Hepatocyte (in vitro differentiated cells): ENCODE results near the gene ARHGAP11A. TPM values are rescaled to one million over a fixed set of nuclear protein-coding genes. Genes with fewer than 3 reads are reported as not detected.
A peak's percentile ranks its signal among the peaks of the same experiment; 100 is the strongest.

Source experiments
- DNase-seq: peaks from one replicate; pipeline ENCODE4 v3.0.0-alpha.2; 2016; ENCODE audit warnings: low spot score
- H2AFZ ChIP-seq: fragments of 200-600 bp; sonication (generic); 2 replicates; pipeline ENCODE4 v1.6.0; 2016; ENCODE audit warnings: antibody characterized with exemption, mild to moderate bottlenecking
- H3K27ac ChIP-seq: fragments of 200-600 bp; sonication (generic); 2 replicates; pipeline ENCODE4 v1.5.1; 2016; ENCODE audit warnings: mild to moderate bottlenecking
- H3K27me3 ChIP-seq: fragments of 200-600 bp; sonication (generic); 2 replicates; pipeline ENCODE4 v1.6.1; 2016
- H3K36me3 ChIP-seq: fragments of 200-600 bp; sonication (generic); replicated peaks from 2 replicates; pipeline ENCODE4 v1.5.1; 2016; ENCODE audit warnings: low read depth; ENCODE audit not compliant: insufficient read depth
- H3K4me1 ChIP-seq: fragments of 200-600 bp; sonication (generic); 2 replicates; pipeline ENCODE4 v1.5.1; 2016; ENCODE audit warnings: mild to moderate bottlenecking, moderate library complexity; ENCODE audit not compliant: insufficient read depth
- H3K4me2 ChIP-seq: fragments of 200-600 bp; sonication (generic); 2 replicates; pipeline ENCODE4 v1.6.0; 2016
- H3K4me3 ChIP-seq: fragments of 200-600 bp; sonication (generic); 2 replicates; pipeline ENCODE4 v1.5.1; 2016; ENCODE audit warnings: mild to moderate bottlenecking
- H3K79me2 ChIP-seq: fragments of 200-600 bp; sonication (generic); 2 replicates; pipeline ENCODE4 v1.6.0; 2017; ENCODE audit warnings: mild to moderate bottlenecking
- H3K9me2 ChIP-seq: fragments of 200-600 bp; sonication (generic); replicated peaks from 2 replicates; pipeline ENCODE4 v1.6.0; 2017; ENCODE audit warnings: mild to moderate bottlenecking; ENCODE audit not compliant: insufficient read depth
- H3K9me3 ChIP-seq: fragments of 200-600 bp; sonication (generic); 2 replicates; pipeline ENCODE4 v1.5.1; 2016; ENCODE audit warnings: low read depth, mild to moderate bottlenecking
- H4K20me1 ChIP-seq: fragments of 200-600 bp; sonication (generic); 2 replicates; pipeline ENCODE4 v1.6.0; 2016; ENCODE audit warnings: mild to moderate bottlenecking; ENCODE audit not compliant: insufficient read depth, poor library complexity, severe bottlenecking
- EZH2 ChIP-seq: fragments of 200-600 bp; sonication (generic); IDR thresholded peaks from 2 replicates; pipeline ENCODE4 v1.6.1; 2016; ENCODE audit warnings: antibody characterized with exemption, mild to moderate bottlenecking, borderline replicate concordance
- EZH2phosphoT487 ChIP-seq: fragments of 200-600 bp; sonication (generic); IDR thresholded peaks from one replicate; pipeline ENCODE4 v1.6.1; 2018; ENCODE audit warnings: antibody characterized with exemption, mild to moderate bottlenecking, low read depth, moderate library complexity; ENCODE audit not compliant: unreplicated experiment, severe bottlenecking
- WGBS: methylation state at CpG from one replicate; pipeline ENCODE4 v1.1.6; 2016; ENCODE audit warnings: low lambda C conversion rate; ENCODE audit errors: missing lambda C conversion rate; 5-methylcytosine and 5-hydroxymethylcytosine counted together
- polyA plus RNA-seq: library from polyadenylated mRNA; unstranded; fragments of >200 nt; fragmentation: Nextera tagmentation; extraction: Ambion mirVana; gene quantifications from 2 replicates; pipeline ENCODE4 v1.2.1, GENCODE V29; 2016
- small RNA-seq: library from RNA; depleted of rRNA; stranded (forward); fragments of <200 nt; gene quantifications from one replicate; pipeline ENCODE3, GENCODE V24; 2014
- total RNA-seq: library from RNA; depleted of rRNA; stranded (reverse); fragments of >200 nt; gene quantifications from 2 replicates; pipeline ENCODE4 v1.2.3, GENCODE V29; 2014
- TF ChIP-seq, protein P1 (sequence below): fragments of 200-600 bp; sonication (generic); IDR thresholded peaks from 2 replicates; pipeline ENCODE4 v1.5.1; 2016; ENCODE audit warnings: antibody characterized with exemption, mild to moderate bottlenecking; ENCODE audit not compliant: poor library complexity

ARHGAP11A gene
- total and polyA plus RNA-seq, 2 experiments from 2014 or later: 3.4 to 4.9 TPM

DNA sequence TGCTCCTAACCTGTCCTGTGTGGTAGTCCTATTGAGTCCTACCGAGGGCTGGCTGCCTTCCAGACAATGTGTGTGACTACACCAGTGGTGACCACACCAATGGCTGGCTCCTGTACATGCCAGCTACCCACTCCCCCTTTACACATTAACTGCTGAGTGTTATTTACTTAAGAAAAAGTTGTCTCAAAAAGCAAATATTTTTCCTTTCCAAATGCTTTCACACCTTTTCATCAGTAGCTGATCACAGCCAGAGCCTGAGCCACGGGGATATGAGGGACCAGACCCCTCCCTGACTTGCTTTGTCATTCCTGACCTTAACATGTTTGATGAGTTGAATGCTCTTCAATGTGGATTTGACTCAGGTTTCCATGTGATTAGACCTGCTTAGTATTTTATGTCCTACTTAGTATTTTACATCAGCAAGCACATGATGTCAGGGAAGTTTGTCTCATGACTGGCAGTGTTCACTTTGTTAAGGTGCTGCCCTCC, 72.9 kb downstream of the ARHGAP11A start:
- H3K27me3 ChIP-seq: no peaks in the 10 kb centered on the region
- H3K79me2 ChIP-seq: no peaks in the 10 kb centered on the region
- no peak overlapping the region for H3K4me2 ChIP-seq
- 50% methylated on average over 2 of the region's 2 CpGs for whole genome bisulfite sequencing
- H3K27ac ChIP-seq: no peak overlapping the region
- H3K9me3 ChIP-seq: no peaks in the 10 kb centered on the region
- H3K4me1 ChIP-seq: peaks cover 11% of the 10 kb centered on the region
- no peak for TF ChIP-seq EZH2
- no peak for TF ChIP-seq EZH2phosphoT487
- TF ChIP-seq, protein P1, sequence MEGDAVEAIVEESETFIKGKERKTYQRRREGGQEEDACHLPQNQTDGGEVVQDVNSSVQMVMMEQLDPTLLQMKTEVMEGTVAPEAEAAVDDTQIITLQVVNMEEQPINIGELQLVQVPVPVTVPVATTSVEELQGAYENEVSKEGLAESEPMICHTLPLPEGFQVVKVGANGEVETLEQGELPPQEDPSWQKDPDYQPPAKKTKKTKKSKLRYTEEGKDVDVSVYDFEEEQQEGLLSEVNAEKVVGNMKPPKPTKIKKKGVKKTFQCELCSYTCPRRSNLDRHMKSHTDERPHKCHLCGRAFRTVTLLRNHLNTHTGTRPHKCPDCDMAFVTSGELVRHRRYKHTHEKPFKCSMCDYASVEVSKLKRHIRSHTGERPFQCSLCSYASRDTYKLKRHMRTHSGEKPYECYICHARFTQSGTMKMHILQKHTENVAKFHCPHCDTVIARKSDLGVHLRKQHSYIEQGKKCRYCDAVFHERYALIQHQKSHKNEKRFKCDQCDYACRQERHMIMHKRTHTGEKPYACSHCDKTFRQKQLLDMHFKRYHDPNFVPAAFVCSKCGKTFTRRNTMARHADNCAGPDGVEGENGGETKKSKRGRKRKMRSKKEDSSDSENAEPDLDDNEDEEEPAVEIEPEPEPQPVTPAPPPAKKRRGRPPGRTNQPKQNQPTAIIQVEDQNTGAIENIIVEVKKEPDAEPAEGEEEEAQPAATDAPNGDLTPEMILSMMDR: no peak
- no peaks in the 10 kb centered on the region for H4K20me1 ChIP-seq
- H3K9me2 ChIP-seq: no peaks in the 10 kb centered on the region
- H2AFZ ChIP-seq: no peak overlapping the region
- DNase-seq: peak; percentile 72
- no peaks in the 10 kb centered on the region for H3K36me3 ChIP-seq
- H3K4me3 ChIP-seq: no peak overlapping the region

Small RNAs within 50 kb of the gene (small RNA-seq; reads per million reads assigned to genes)
- gene RN7SL286P: not detected

Other genes starting within 250 kb of the ARHGAP11A start
- gene GOLGA8K, start 212.2 kb upstream of the ARHGAP11A start, total RNA-seq: not detected in 2 replicates
- 0.15 TPM in 1 of 2 replicates, not detected in the other for gene GOLGA8K, start 212.2 kb upstream of the ARHGAP11A start, polyA plus RNA-seq
- gene GOLGA8O, start 159.9 kb upstream of the ARHGAP11A start, total RNA-seq: 0.12 and 0.73 TPM in 2 replicates
- gene GOLGA8O, start 159.9 kb upstream of the ARHGAP11A start, polyA plus RNA-seq: 0.07 and 0.18 TPM in 2 replicates
- gene GOLGA8N, start 22.0 kb upstream of the ARHGAP11A start, total RNA-seq: 1.8 and 3.2 TPM in 2 replicates
- gene GOLGA8N, start 22.0 kb upstream of the ARHGAP11A start, polyA plus RNA-seq: 0.54 and 0.99 TPM in 2 replicates
- 2.0 and 5.2 TPM in 2 replicates for gene SCG5, start 26.2 kb downstream of the ARHGAP11A start, total RNA-seq
- 3.5 and 9.8 TPM in 2 replicates for gene SCG5, start 26.2 kb downstream of the ARHGAP11A start, polyA plus RNA-seq
- gene GREM1, start 102.5 kb downstream of the ARHGAP11A start, total RNA-seq: 4.5 and 5.7 TPM in 2 replicates
- 1.5 and 3.1 TPM in 2 replicates for gene GREM1, start 102.5 kb downstream of the ARHGAP11A start, polyA plus RNA-seq